ENCODE data around the gene KCTD3. TPM values are rescaled to one million over a fixed set of nuclear protein-coding genes. Genes with fewer than 3 reads are reported as not detected.

KCTD3 gene
- total RNA-seq, 1 donor from 2014 or later: 97.6 TPM

DNA sequence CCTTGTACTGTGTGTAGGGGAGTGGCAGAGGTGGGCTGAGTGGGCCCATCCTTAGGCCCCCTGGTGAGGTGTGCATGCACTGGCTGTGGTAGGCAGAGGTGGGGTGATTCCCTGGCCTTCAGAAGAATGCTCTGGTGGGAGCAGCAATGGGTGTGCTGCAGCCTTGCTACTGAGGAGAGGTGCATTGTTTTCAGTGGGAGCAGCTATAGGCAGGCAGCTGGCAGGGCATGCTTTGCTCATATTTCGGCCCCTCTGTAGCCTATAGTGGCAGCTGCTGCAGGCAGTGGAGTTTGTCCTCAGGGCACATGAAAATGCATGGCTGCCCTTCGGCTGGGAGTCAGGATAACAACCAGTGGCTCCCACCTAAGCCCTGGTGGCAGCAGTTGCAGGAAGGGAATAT is 10.1 kb upstream of the KCTD3 start:
- DNase-seq (ENCODE audit: low read depth): no peak

DNA sequence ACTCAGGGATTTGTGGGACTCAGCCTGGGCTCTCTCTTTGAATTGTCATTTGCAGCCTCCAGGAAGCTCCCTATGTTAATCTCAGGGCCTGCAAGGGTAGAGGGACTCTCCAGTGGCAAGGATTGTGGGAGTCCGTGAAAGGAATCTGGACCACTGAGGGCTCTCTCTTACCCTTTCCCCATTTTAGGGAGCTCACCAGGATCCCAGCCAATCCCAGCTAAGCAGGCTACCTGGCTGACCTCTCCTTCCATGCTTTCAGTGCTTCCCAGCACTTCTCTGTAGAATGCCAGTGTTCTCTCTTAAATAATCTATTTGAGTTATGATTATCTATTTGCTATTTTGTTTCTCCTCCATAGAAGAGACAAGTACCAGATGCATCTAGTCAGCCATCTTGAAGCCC is 9.6 kb upstream of the KCTD3 start:
- no peak for DNase-seq (ENCODE audit: low read depth)

DNA sequence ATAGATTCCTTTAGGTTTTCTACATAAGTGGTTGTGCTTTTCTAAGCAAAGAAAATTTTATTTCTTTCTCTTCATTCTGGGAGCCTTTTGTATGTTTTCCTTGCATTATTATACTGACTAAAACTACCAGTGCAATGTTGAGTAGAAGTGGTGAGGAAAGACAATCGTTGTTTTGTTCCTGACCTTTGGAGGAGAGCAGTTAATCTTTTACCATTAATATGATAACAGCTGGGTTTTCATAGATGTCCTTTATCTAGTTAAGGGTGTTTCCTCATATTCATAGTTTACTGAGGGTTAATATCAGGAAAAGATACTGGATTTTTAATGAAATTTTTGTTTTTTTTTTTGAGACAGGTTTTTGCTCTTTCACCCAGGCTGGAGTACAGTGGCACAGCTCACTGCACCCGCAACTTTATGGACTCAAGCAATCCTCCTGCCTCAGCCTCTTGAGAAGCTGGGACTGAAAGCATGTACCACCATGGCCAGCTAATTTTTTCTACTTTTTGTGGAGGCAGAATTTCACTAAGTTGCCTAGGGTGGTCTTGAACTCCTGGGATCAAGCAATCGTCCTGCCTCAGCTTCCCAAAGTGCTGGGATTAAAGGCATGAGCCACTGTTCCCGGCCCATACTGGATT is 9.0 kb upstream of the KCTD3 start:
- DNase-seq (ENCODE audit: low read depth): no peak

DNA sequence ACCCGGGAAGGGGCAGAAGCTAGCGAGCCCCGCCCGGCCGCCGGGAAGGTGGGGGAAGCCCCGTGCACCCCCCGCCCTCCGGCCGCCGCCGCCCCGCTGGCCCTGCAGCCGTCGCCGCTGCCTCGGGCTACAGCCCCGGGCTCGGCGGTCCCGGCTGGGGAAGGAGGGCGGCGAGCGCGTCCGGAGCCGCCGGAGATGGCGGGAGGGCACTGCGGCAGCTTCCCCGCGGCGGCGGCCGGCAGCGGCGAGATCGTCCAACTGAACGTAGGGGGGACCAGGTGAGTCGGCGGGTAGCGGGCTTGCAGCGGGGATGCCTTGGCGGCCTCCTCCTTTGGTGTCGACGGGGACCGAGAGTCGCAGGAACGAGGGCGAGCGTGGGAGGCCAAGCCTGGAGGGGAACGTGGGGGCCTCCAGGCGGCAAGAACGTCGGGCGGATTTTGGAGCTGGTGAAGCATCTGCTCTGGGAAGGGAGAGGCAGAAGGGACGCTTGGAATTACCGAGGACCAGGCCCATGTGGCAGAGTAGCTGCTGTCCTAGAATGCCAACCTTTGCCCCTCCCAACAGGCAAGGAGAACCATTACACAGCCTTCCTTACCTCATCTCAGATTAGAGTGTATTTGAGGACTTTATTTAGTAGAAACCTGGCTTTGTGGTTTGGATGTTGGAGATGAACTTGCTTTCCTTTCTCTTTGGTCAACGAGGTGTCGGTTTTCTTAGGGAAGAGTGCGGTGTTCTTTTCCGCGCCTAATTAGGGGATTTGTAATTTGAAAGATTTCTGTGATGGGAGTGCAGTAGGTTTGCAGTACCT is 591 bp downstream of the KCTD3 start:
- DNase-seq (ENCODE audit: low read depth): peak; percentile 61

DNA sequence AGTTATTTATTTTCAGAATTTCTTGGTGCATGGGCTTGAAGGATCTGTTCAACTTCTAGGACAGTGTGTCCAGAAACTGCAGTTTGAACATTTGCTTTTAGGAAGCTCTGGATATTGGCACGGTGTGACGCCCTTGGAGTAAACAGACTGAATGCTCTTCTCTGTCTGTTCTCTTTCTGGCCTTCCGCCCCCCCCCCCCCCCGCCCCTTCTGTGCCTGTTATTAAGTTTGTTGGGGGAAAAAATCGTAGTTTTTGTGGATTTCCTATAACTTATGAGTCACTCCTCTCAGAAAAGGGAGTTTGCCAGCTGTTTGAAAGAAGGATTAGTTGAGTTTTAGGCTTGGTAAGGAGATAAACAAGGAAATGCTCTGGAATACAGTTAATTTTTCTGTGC is 1.2 kb downstream of the KCTD3 start:
- DNase-seq (ENCODE audit: low read depth): peak; percentile 52

DNA sequence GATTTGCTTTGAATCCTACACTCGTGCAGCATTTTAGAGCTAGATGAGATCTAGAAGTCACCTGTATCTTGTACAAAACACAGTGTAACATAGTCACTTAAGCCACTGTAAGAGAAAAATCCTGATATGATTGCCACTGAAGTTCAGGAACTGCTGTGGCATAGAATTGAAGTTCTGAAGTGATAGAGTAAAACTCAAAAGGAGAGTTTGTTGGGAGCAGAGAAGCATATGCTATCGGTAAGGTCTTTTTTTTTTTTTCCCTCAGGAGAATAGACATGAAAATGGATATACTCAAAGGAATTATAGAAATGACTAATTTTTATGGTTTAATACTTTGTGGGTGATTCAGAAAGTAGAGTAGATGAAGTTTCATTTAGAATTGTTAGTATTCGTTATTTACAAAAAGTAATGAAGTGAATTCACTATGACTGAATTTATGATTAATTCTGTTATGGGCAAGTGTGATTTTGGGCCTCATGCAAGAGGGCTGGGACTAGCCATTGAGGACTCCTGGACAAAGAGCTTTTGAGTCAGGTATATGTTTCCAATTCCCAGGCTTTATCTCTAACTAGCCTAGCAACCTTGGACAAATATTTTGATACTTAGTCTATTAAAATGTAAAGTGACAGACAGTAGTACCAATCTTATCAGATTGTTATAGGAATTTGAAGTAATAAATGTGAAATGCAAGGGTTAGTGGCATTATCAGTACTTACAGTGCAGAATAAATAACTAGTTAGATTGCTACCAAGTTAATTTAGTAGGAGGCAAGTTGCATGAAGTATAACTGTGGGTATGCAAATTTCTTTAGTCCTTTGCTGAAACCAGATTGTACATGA is 3.1 kb downstream of the KCTD3 start:
- DNase-seq (ENCODE audit: low read depth): peak; percentile 16

DNA sequence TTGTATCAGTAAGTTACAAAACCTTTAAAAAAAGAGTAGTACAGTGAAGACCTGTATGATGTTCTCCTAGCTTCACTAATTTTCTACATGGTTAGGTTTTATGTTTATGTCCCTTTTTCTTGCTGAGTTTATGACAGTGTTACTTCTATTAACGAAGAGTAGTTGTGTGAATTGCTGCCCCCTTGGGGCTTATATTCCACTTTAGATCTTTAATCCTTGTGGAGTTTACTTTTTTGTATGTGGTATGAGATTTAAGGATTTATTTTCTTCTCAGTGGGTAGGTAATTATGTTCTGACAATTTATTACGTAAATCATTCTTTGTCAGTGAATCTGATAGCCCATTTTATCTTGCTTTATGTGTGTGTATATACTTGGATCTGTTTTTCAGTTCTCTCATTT is 14.8 kb downstream of the KCTD3 start:
- no peak for DNase-seq (ENCODE audit: low read depth)

DNA sequence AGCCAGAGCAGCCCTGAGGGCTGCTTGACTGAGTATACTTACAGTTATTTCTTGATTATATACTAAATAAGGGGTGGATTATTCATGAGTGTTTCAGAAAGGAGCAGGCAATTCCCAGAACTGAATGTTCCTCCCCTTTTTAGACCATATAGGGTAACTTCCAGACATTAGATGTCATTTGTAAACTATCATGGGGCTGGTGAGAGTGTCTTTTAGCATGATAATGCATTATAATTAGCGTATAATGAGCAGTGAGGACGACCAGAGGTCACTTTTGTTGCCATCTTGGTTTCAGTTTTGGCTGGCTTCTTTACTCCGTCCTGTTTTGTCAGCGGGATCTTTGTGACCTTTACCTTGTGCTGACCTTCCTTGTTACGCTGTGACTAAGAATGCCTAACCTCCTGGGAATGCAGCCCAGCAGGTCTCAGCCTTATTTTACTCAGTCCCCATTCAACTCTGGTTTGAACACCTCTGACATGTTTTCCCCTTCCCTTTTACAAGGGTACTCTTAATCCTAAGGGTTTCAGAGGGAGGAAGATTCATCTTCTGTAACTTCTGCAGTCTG is 16.2 kb downstream of the KCTD3 start:
- DNase-seq (ENCODE audit: low read depth): peak; percentile 81

DNA sequence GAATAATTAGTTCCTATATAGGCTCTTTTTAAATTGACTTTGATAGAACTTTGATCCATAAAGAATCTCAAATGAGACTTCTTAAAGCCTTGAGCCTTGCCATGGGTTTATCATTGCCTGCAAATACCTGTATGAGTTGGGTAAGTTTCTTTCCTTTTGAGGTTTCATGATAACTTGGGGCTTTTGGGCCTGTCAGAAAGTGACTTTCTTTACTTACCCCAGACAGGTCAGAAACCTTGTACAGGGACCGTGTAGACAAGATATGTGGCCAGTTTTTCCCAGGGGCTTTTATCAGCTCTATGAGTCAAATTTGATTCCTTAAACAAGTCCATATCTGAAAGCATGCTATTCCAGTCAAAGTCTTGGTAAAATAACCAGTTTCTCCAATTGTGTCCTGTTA is 17.3 kb downstream of the KCTD3 start:
- DNase-seq (ENCODE audit: low read depth): no peak

DNA sequence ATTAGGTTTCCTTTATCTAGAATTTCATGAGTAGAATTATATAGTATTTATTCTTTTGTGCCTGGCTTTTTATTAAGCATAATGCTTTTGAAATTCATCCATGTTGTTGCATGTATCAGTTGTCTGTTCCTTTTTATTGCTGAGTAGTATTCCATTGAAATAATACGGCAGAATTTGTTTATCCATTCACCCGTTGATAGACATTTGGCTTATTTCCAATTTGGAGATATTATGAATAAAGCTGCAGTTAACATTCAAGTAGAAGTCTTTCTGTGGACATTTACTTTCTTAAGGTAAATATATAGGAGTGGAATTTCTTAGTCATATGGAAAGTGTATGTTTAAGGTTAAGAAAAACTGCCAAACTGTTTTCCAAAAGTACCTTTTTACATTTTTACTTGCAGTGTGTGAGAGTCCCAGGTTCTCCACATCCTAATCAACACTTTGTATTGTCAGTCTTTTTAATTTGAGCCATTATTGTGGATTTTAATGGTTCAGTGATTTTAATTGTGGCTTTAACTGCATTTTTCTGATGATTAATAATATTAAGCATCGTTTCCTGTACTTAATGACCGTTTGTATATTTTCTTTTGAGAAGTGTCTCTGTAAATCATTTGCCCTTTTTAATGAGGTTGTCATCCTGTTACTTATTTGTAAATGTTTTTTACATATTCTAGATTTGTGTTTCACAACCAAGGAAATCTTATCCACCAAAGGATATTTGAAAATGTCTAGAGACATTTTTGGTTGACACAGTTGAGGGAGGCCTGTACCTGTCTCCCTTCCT is 22.7 kb downstream of the KCTD3 start:
- DNase-seq (ENCODE audit: low read depth): peak; percentile 79

DNA sequence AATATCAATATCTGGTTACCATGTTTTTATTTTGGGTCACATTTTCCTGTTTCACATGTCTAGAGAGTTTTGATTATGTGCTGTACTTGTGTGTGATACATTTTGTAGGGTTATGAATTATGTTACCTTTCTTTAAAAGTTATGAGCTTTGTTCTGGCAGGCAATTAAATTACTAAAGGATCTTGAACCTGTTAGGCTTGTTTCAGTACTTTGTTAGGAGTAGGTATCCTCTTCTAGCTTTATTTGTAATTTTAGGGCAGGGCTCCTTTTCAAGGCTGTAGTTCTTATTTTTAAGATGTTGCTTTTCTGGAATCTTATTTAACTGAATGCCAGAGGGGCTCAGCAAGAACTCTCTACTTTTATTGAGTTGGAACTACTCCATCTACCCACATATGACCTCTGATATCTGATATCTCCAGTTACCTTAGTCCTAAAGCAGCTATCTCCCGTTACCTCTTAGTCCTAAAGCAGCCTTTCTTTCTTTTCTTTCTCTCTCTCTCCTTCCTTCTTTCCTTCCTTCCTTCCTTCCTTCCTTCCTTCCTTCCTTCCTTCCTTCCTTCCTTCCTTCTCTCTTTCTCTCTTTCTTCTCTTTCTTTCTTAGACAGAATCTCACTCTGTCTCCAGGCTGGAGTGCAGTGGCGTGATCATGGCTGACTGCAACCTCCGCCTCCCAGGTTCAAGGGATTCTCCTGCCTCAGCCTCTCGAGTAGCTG is 23.8 kb downstream of the KCTD3 start:
- no peak for DNase-seq (ENCODE audit: low read depth)

DNA sequence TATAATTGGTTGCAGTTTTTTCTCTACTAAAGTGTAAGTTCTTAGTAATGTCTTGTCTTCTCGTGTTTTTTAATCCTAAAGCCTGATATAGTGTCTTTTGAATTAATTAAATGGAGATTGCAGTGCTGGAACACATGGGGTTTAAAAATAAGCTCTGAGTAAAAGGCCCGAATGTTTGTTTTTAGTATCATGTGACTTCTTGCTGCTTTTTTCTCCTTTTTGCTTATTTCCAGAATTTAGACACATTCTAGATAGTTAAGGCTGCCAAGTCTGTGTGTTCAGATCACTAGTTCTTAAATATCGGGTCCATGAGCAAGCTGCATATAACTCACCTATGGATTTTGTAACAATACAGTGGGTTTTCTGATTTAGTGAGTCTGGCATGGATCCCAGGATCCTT is 27.5 kb downstream of the KCTD3 start:
- DNase-seq (ENCODE audit: low read depth): peak; percentile 13

DNA sequence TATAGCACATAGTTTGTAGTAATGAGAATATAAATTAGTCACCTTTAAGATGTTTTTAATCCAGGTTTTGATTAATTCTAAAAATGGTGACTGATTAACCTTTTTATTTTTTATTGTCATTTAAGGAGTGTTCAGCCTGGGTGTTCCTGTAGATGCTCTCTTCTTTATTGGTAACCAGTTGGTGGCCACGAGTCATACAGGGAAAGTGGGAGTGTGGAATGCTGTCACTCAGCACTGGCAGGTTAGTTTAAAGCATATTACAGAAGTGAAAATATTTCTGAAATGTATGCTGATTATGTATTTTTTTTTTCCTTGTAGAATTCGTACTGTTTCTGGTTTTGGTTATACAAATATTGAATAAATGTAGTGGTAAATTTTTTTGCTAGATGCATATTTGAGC is 28.1 kb downstream of the KCTD3 start:
- DNase-seq (ENCODE audit: low read depth): peak; percentile 46

DNA sequence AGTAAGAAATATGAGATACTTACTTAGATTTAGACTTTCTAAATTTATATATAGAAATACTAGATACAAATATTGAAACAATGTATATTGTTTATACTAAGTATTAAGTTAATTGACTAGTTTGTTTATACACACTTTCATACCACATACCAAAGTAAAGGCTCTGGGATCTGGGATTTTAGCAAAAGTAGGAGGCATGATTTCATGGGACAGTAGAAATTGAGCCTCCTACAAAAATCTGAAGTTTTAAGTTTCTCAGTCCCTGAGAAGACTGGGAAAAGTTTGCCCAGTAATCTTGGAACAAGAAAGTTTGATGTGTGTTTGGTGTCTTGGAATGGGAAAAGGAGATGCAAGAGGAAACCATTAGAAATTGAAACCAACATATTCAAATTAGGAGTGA is 30.9 kb downstream of the KCTD3 start:
- no peak for DNase-seq (ENCODE audit: low read depth)

DNA sequence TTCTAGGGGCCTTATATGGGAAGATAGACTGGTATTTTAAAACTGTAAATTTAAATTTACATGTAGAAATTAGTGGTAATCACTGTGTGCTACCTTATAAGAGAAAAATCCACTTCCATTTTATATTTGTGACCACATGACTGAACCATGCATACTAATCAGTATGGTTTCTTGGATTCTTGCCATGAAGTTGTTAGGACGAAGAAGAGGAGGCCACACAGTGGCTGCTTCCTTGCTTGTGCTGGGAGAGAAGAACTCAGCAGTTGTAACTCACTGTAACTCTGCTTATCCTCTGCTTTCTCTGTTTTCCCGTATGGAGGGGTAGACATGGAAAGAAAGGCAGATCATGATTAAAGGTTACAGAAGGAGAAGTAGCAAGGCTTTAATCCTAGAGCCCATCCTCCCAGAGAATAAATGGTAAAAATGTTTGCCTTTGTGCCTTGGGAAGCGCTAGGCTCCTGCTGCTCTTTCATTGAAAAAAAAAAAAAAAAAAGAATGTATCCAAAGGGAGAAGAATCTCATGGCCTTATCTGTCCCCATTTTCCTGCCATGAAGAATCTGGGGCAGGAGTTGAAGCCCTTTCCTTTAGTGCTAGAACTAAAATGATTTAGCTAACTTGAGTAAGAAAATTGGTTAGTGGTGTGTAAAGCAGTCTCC is 32.4 kb downstream of the KCTD3 start:
- peak; percentile 72 for DNase-seq (ENCODE audit: low read depth)

DNA sequence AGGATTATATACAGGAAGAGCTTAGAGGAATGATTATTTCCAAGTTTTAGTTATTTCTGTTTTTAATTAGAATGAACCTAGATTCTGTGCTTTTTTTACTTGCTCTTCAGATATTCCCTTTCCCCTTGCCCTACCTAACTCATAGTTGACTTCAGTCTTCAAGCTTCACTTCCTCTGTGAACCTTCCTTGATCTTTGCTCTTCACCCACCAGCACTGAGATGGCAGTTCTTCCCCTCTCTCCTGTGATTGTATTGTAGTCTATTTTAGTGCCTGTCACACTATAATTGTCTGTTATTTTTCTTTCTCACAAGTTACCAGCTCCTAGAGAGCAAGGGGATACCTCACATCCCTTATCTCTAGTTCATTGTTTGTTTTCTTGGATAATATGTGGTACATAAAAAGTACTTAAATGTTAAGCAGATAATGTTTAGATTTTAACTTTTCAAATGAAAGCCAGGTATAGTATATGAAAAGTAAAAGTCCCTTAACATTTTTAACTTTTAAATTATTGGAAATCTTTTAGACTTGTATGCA is 33.2 kb downstream of the KCTD3 start:
- DNase-seq (ENCODE audit: low read depth): peak; percentile 15

DNA sequence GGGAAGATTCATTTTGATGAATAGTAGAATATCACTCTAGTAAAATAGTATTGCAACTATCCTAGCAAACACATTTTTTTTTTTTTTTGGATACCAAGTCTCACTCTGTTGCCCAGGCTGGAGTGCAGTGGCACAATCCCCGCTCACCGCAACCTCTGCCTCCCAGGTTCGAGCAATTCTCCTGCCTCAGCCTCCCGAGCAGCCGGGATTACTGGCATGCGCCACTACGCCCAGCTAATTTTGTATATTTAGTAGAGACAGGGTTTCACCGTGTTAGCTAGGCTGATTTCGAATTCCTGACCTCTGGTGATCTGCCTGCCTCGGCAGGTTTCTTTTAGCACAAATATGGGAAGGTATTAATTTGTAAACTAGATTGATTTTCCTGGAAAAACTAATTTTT is 33.8 kb downstream of the KCTD3 start:
- no peak for DNase-seq (ENCODE audit: low read depth)

DNA sequence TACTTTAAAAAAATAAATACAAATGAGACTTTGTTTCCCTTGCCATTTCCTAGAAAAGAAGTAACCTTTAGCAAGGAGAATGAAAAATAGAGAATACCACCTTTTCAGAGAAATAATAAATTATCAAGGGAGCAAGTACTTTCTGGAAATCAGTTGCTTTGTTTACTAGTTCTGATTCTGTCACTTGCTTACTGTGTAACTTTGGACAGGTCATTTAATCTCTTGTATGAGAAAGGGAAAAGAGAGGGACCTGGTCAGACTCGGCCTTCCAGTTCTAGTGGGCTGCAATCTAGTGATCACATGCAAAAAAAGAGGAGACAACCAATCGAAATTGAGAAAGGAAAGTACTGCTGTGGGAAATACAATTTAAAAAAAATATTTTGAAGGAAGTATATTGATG is 34.2 kb downstream of the KCTD3 start:
- no peak for DNase-seq (ENCODE audit: low read depth)

DNA sequence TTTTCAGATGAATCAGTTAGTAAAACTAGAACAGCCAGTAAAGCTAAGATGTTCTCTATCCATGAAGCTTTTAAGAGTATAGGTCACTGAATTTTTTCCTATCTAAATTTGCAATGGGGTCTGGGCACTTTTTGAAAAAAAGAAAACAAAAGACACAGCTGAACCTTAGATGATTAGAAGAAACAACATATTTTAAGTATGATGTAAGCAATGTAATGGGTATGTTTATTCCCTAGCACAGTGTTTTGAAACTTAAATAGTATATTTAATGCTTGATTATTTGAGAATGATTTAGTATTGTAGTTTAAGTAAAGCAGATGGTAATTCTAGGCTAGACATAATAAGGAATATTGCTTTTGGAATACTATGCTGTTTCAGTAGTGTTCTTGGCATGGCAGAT is 36.2 kb downstream of the KCTD3 start:
- no peak for DNase-seq (ENCODE audit: low read depth)

DNA sequence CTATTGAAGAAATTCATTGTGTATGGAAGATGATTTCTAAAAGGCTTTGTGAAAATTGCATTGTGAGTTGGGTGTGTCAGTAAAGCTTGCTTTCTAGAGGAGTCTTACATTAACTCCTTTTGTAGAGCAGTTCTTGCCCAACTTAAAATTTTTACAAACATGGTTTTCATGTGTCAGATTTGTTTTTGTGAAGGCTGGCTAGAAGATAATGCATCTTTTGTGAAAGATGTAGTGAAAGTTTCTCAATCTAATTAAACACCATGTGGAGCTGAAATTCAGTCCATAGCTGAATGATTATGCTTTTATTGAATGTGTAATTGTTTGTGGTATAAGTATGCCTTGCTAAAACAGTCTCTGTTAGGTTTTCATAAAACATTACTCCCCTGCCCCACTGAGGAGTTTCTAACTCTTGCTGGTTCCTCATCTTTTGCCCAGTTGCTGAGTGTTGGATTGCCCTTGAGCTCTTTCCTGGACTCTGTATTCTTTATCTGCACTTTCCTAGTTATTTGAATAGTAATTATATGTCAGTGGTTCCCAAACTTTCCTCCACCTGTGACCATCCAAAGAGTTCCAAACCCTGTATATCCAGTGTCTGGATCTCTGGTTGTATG is 38.0 kb downstream of the KCTD3 start:
- DNase-seq (ENCODE audit: low read depth): no peak

Data from renal cortical epithelial cell (primary cell).